Measurements from ENCODE around the gene ENDOV.

DNA sequence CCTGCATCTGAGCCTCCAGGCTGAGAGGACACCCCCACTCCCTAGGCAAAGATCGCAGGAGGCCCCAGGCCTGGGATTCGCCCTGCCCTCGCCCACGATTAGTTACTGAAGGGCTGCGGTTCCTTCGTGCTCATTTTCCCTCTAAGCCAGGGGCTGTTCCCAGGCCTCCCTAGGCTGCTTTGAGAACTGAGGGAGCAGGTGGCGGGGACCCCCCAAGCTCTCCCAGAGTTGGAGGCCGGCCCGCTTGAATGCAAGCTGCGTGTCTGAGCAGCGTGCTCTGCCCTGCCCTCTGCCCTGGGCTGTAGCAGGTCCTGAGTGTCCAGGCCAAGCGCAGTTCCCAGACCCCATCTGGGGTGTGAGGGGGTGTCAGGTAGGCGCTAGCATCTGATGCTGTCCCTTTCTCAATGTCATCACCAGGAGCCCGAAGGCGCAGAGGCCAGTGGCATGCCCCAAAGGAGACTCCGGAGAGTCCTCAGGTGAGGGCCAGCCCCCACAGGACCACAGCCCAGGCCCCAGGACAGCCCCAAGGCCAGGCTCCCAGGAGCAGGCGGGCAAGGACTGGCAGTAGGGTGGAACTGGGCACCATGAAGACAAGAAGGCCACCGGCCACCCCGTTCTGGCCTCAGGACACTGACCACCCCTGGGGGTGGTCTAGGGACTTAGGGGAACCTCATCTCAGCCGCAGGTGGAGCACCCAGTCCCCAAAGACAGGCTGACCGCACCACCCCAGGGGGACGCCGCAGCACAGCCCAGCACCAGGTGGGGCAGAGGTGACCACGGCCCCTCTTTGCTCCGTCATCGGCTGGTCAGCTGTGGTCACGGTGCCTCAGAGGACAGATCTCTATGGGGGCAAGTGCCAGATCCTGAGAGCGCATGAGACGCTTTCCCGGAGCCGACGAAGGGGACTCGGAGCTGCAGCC lies 14.6 kb downstream of the ENDOV start:
- no peak for TF ChIP-seq EP300 (IDR thresholded peaks at IDR 0.05)
- TF ChIP-seq, protein P1, sequence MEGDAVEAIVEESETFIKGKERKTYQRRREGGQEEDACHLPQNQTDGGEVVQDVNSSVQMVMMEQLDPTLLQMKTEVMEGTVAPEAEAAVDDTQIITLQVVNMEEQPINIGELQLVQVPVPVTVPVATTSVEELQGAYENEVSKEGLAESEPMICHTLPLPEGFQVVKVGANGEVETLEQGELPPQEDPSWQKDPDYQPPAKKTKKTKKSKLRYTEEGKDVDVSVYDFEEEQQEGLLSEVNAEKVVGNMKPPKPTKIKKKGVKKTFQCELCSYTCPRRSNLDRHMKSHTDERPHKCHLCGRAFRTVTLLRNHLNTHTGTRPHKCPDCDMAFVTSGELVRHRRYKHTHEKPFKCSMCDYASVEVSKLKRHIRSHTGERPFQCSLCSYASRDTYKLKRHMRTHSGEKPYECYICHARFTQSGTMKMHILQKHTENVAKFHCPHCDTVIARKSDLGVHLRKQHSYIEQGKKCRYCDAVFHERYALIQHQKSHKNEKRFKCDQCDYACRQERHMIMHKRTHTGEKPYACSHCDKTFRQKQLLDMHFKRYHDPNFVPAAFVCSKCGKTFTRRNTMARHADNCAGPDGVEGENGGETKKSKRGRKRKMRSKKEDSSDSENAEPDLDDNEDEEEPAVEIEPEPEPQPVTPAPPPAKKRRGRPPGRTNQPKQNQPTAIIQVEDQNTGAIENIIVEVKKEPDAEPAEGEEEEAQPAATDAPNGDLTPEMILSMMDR (IDR thresholded peaks at IDR 0.05): no peak
